Activated T-cell treated with anti-CD3 and anti-CD28 coated beads for 4 hours (primary cell): Measurements from ENCODE around the gene CISD2.
"Not testable (repeated sequence)": the region's sequence is repeated elsewhere in the genome, so short reads cannot be mapped to it uniquely, and the experiment has no call there.

ENCODE experiments used
- DNase-seq: peaks from one replicate; pipeline ENCODE4 v3.0.0-alpha.2; 2020

The CISD2 gene

GRCh38 chr4:102935716-102936115 lies 66.9 kb downstream of the CISD2 start:
- no peak for DNase-seq

- DNase-seq: not testable (repeated sequence)
Observed at GRCh38 chr4:102938063-102938462, 69.3 kb downstream of the CISD2 start.
